Body of pancreas (tissue), 4 donors: ENCODE results near the gene SCUBE1.

ENCODE experiments used
- POLR2A ChIP-seq, 3 donors: fragments of 450-650 bp; IDR thresholded peaks; one replicate each; pipeline ENCODE4 v1.6.1; 2016; ENCODE audit warnings: antibody characterized with exemption in 3 of 3, mild to moderate bottlenecking in 2 of 3
- TF ChIP-seq, protein P1 (sequence below), 7 experiments: fragments of 450-650 bp in 4 of 7; fragments of 200-600 bp in 3 of 7; sonication (generic) in 3 of 7; IDR thresholded peaks; one replicate each; pipeline ENCODE4 v1.5.1; 2016 to 2019; ENCODE audit warnings: antibody characterized with exemption in 7 of 7

DNA sequence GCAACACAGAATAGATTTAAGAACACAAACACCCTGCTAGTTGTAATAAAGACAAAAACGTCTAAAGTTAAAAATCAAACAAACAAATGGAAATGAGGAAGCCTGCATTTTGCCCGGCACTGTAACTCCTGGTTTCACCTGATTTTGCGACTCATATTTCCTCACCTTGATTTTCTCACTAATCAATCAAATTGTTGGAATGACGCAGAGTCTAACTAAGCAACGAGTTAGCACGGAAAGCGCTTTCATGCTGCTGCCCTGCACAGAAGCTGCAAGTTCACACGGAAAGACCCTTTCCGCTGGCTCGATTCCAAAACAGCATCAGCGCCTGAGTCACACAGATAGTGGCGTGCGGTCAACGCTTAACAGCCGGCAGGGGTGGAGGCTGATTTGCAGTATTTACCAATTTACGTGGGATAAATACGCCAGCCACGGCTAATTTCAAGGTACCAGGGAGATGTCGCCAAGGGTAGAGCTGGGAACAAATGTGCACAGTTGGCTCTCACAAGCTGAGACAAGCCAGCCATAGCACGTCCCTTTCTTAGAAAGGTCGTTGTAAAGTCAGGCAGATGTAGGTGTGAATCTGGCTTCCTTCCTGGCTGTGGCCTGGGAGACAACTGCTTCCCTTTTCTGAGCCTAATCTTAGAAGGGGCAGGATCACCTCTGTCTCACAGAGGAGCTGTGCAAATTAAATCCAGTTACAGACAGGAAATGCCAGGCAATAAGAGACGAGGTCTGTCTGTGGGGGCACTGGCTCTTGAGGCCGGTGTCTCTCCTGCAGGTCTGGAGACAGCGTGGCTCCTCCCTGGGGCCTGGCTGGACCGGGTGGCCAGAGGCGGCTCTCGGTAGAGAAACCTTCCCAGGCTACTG is 79.3 kb downstream of the SCUBE1 start:
- TF ChIP-seq, protein P1, sequence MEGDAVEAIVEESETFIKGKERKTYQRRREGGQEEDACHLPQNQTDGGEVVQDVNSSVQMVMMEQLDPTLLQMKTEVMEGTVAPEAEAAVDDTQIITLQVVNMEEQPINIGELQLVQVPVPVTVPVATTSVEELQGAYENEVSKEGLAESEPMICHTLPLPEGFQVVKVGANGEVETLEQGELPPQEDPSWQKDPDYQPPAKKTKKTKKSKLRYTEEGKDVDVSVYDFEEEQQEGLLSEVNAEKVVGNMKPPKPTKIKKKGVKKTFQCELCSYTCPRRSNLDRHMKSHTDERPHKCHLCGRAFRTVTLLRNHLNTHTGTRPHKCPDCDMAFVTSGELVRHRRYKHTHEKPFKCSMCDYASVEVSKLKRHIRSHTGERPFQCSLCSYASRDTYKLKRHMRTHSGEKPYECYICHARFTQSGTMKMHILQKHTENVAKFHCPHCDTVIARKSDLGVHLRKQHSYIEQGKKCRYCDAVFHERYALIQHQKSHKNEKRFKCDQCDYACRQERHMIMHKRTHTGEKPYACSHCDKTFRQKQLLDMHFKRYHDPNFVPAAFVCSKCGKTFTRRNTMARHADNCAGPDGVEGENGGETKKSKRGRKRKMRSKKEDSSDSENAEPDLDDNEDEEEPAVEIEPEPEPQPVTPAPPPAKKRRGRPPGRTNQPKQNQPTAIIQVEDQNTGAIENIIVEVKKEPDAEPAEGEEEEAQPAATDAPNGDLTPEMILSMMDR (IDR thresholded peaks at IDR 0.05), result no peak
- TF ChIP-seq POLR2A (IDR thresholded peaks at IDR 0.05), result no peak
